Heart left ventricle (tissue), 13 donors: ENCODE results near the gene PSEN1.

ENCODE experiments used
- POLR2A ChIP-seq, 2 donors: fragments of 450-650 bp; IDR thresholded peaks; one replicate each; pipeline ENCODE4 v1.6.1; 2017; ENCODE audit warnings: antibody characterized with exemption in 2 of 2, mild to moderate bottlenecking in 2 of 2, moderate library complexity in 2 of 2
- TF ChIP-seq, protein P1 (sequence below), 12 donors: fragments of 200-600 bp; sonication (generic) in 4 of 12; IDR thresholded peaks; one replicate each; pipeline versions ENCODE4 v1.5.0 to v1.8.0; 2018 to 2022; ENCODE audit warnings: antibody characterized with exemption in 12 of 12, mild to moderate bottlenecking in 5 of 12
- donor health status: ischemic (EF 13 %, LVEDD 7.1; RV severe dilation, severe dysfunction).
- donor health status: DM: no; HTN: yes; CAD: no.
- donor health status: DM: no; HTN: no; CAD: no.
- donor health status: ischemic (EF 25% LVEDD 6.9; RV normal size, moderate dysfunction).
- donor health status: ischemic (EF 25% LVEDD 5.7; RV mildly dilated, moderate dysfunction).
- donor health status: ischemic (EF 35%, LVEDD 5.7; RV mildly dilated, moderate dysfunction).
- donor health status: nonischemic (EF 11% LVEDD 7.7; RV severe dilation, severe dysfunction).
- donor health status: DM: yes; HTN: yes; CAD: no.
- donor health status: PGD.
- donor health status: ischemic (EF 29% LVEDD 5.4; RV normal size, mild dysfunction).
- donor health status: nonischemic (EF 23%, LVEDD 6.1; RV moderate dilation, normal function).

DNA sequence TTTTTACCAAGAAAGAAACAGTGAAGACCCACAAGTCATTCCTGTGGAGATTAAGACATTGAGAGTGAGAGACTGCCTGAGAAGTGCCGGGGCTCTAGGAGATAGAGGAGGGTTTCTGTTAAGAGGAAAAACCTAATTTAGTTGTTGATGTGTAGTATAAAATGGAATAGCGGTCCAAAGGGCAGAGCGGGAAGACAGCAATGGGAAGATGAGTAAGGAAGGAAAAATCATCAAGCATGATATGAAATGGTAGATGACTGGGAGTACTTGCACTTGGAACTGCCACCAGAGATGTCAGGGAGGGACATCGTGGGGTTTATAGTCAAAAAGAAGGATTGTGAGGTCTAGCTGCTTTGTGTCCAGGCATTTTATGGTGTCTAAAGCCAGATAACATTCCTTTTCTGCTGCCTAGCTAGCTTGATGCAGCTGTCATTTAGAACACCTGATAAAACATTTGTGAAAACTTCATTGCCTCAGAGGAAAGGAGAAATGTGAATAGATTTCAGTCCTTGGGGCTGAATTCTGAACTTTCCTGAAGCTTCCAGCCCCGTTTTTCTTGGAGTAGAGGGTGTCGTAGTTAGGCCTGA lies 20.1 kb upstream of the PSEN1 start:
- TF ChIP-seq POLR2A (IDR thresholded peaks at IDR 0.05): no peak
- TF ChIP-seq, protein P1, sequence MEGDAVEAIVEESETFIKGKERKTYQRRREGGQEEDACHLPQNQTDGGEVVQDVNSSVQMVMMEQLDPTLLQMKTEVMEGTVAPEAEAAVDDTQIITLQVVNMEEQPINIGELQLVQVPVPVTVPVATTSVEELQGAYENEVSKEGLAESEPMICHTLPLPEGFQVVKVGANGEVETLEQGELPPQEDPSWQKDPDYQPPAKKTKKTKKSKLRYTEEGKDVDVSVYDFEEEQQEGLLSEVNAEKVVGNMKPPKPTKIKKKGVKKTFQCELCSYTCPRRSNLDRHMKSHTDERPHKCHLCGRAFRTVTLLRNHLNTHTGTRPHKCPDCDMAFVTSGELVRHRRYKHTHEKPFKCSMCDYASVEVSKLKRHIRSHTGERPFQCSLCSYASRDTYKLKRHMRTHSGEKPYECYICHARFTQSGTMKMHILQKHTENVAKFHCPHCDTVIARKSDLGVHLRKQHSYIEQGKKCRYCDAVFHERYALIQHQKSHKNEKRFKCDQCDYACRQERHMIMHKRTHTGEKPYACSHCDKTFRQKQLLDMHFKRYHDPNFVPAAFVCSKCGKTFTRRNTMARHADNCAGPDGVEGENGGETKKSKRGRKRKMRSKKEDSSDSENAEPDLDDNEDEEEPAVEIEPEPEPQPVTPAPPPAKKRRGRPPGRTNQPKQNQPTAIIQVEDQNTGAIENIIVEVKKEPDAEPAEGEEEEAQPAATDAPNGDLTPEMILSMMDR (IDR thresholded peaks at IDR 0.05): no peak
